Measurements from ENCODE around the gene HOMER2.

The HOMER2 gene

GRCh38 chr15:82856397-82857170 lies 95.9 kb downstream of the HOMER2 start:
- TF ChIP-seq ZC3H10 (CRISPR knock-in tag; IDR thresholded peaks at IDR 0.05) (no peak), TSHZ2 (CRISPR knock-in tag; IDR thresholded peaks at IDR 0.05) (no peak), ZNF8 (CRISPR knock-in tag; IDR thresholded peaks at IDR 0.05) (no peak), ZNF565 (CRISPR knock-in tag; conservative IDR thresholded peaks at IDR 0.05; ENCODE audit: low read depth) (no peak), RARB (CRISPR knock-in tag; IDR thresholded peaks at IDR 0.05) (no peak), ARNTL (CRISPR knock-in tag; IDR thresholded peaks at IDR 0.05; ENCODE audit: borderline replicate concordance, low read depth) (no peak), TOX (CRISPR knock-in tag; IDR thresholded peaks at IDR 0.05; ENCODE audit: borderline replicate concordance) (no peak), ISL1 (CRISPR knock-in tag; IDR thresholded peaks at IDR 0.05) (no peak), CSDC2 (CRISPR knock-in tag; IDR thresholded peaks at IDR 0.05) (no peak), SNAI2 (CRISPR knock-in tag; IDR thresholded peaks at IDR 0.05) (no peak), TCF4 (CRISPR knock-in tag; IDR thresholded peaks at IDR 0.05; ENCODE audit: borderline replicate concordance) (no peak), POU6F1 (CRISPR knock-in tag; IDR thresholded peaks at IDR 0.05; ENCODE audit: borderline replicate concordance, low read depth) (no peak), CREB5 (CRISPR knock-in tag; IDR thresholded peaks at IDR 0.05; ENCODE audit: low read depth) (no peak), GLIS3 (CRISPR knock-in tag; IDR thresholded peaks at IDR 0.05) (no peak), ZNF70 (CRISPR knock-in tag; IDR thresholded peaks at IDR 0.05) (no peak), ZFP3 (CRISPR knock-in tag; IDR thresholded peaks at IDR 0.05) (no peak), ESRRG (CRISPR knock-in tag; IDR thresholded peaks at IDR 0.05) (no peak), ZFP30 (CRISPR knock-in tag; IDR thresholded peaks at IDR 0.05) (no peak)
- ATAC-seq = no peak

- TF ChIP-seq SNAI2 (CRISPR knock-in tag; IDR thresholded peaks at IDR 0.05) = no peak
- TF ChIP-seq OSR1 (CRISPR knock-in tag; IDR thresholded peaks at IDR 0.05) = no peak
- TF ChIP-seq ISL1 (CRISPR knock-in tag; IDR thresholded peaks at IDR 0.05) = no peak
- no peak for TF ChIP-seq PATZ1 (CRISPR knock-in tag; IDR thresholded peaks at IDR 0.05; ENCODE audit: borderline replicate concordance)
- no peak for TF ChIP-seq TCF4 (CRISPR knock-in tag; IDR thresholded peaks at IDR 0.05; ENCODE audit: borderline replicate concordance)
- TF ChIP-seq ZNF565 (CRISPR knock-in tag; conservative IDR thresholded peaks at IDR 0.05; ENCODE audit: low read depth) = no peak
- TF ChIP-seq PPARA (CRISPR knock-in tag; IDR thresholded peaks at IDR 0.05; ENCODE audit: borderline replicate concordance) = no peak
- no peak for TF ChIP-seq ZFP30 (CRISPR knock-in tag; IDR thresholded peaks at IDR 0.05)
- TF ChIP-seq ESRRG (CRISPR knock-in tag; IDR thresholded peaks at IDR 0.05) = no peak
- TF ChIP-seq ZFP3 (CRISPR knock-in tag; IDR thresholded peaks at IDR 0.05) = no peak
- ATAC-seq = no peak
Measured at GRCh38 chr15:82855286-82856100, 97.0 kb downstream of the HOMER2 start.

- TF ChIP-seq ZC3H10 (CRISPR knock-in tag; IDR thresholded peaks at IDR 0.05) (no peak), CREB5 (CRISPR knock-in tag; IDR thresholded peaks at IDR 0.05; ENCODE audit: low read depth) (no peak), ARNTL (CRISPR knock-in tag; IDR thresholded peaks at IDR 0.05; ENCODE audit: borderline replicate concordance, low read depth) (no peak), TSHZ2 (CRISPR knock-in tag; IDR thresholded peaks at IDR 0.05) (no peak)
- no peak for ATAC-seq
Measured at GRCh38 chr15:82854554-82854953, 98.0 kb downstream of the HOMER2 start.

Measured in SK-N-SH treated with all-trans-retinoic acid at 6 μM for 48 hours (cell line).